Measurements from ENCODE around the gene AFAP1L1. TPM values are rescaled to one million over a fixed set of nuclear protein-coding genes. Genes with fewer than 3 reads are reported as not detected.

AFAP1L1 gene
- 7.8 to 9.5 TPM (median 9.1 TPM) in 5 replicates for total RNA-seq (2022; extraction: Qiagen RNA extraction; ENCODE audit: low read depth)

DNA sequence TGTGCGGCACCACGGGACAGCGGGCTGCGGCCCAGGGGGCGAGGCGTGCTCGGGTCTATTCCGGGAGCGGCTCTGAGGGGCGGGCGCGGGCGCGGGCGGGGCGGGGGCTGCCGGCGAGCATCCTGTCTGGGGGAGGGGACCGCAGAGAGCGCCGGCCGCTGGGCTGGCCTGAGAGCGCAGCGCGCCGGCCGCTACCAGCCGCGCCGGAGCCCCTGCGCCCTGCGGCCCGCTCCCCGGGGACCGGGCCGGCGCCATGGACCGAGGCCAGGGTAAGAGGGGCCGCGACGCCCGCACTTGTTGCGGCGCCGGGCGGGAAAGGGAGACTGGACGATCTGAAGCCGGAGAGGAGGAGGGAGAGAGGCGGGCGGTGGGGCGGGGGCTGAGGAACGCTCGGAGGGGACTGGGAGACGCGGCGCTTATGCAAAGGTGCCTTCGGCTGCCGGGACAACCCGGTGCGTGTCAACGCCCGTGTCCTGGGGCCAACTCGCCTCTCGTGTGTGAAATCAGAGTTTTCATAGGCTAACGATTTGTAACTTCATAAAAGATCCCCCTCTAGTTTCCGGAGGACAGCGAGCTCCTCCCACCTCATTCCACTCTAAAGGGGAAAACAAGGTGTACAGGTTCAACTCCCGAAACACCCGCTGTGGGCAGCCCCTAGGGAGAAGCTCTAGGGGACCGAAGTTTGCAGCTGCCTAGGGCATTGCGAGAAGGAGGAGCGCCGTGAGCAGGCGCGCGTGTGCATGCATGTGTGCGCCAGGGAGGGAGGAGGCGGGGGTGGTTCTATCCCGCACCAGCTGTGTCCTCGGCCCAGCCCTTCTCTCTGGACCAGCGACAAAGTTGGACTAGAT, at the start of gene AFAP1L1:
Gene AFAP1L1, plus strand, starts transcription at position 144 of the 848 bp plus-strand sequence. Its CDS starts 110 bp downstream, at position 254.

DNA sequence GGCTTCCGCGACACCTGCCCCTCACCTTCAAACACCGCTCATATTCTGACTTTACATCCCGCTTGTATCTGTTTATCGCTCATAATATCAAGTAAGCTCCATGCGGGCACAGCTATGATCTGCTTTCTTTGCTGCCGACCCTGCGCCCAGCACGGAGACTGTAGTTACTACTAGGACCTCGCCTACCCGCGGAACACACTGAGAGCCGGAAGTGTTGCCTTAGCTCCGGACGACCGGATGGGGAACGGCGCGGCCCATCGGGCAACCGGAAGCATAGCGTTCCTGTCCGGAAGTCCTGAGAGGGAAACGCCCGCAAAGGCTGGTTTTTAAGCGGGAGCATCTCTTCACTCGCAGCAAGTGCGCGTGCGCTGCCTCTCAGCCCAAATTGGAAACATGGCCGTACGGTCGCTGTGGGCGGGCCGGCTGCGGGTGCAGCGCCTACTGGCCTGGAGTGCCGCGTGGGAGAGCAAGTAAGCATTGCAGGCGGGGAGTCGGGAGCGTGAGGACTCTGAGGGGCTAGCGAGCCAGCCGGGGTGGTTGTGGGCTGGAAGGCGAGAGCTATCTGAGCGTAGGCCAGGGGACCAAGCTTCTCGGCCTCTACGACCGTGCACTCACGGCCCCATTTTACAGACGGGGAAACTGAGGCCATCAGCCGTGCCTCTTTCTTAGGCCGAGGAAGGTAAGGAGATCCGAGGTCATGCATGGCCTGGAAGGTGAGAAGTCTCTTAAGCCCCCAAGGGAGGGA, 73.7 kb downstream of the AFAP1L1 start, which contains the start of gene GRPEL2:
Gene GRPEL2, plus strand, starts transcription at position 353 of the 745 bp plus-strand sequence. Its CDS starts 41 bp downstream, at position 394.

DNA sequence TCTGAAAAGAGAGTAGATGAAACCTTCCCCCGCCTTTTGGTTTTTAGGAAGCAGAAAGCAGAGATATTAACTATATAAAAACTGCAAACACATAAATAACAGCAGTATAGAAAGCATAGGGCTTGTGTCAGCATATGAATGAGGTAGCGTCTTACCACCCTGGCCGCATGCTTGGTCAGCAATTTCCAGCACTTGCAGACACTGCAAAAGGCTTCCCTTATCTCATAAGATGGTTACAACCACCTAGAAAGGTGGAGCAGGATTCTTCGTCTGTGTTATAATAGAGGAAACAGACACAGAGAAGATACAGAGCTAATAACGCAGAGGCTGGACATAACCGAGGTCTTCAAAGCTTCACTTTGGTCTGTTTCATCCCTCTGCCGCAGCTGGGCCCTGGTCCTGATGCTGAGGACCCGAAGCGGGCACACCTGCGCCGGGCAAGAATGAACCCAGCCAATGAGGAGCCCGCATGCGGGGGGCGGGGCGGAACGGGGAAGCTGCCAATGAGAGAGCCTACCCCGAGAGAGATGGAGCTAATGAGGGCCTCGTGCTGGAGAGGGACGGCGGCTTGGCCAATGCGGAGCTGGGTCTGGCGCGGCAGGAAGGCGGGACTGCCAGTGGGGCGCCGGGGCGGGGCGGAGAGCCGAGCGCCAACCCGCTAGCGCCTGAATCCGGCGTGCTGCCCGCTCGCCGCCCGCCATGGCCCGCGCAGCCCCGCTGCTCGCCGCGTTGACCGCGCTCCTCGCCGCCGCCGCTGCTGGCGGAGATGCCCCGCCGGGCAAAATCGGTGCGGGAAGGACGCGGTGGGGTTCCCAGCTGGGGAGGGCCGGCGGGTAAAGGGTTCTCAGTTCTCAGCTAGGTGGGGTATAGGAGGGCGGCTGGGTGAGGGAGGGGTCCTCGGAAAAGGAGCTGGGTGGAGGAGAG, 86.0 kb downstream of the AFAP1L1 start, which contains the start of gene PCYOX1L:
Gene PCYOX1L, plus strand, starts transcription at position 677 of the 924 bp plus-strand sequence. Its CDS starts 23 bp downstream, at position 700.

DNA sequence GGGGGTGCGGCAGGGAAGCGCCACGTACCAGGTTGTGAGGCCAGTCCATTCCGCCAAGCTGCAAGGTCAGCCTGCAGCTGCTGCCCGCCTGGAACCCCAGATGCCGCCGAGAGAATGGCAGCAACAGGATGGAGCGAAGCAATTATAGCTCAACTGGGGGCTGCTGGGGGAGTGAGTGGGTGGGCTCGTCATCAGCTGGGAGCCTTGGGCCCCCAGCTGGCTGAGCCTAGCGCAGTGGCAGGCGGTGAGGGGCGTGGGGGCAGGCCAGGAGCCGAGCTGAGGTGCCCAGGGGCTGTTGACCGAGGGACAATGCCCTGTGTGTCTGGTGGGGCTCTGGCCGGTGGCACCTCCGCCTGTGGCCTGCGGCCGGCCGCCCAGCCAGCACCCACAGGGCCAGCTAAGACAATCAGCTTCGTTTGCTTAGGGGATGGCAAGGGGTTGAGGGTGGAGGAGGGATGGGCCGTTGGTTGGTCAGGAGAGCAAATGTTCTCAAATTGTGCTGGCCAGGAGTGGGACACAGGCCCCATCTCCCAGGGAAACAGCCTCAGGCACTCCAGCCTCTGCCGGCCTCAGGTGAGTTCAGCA, 107.6 kb downstream of the AFAP1L1 start, which contains the start of gene IL17B:
Gene IL17B, minus strand, starts transcription at position 116 of the 585 bp plus-strand sequence. Its CDS starts 67 bp downstream, at position 49.

Other genes starting within 250 kb of the AFAP1L1 start
- gene SH3TC2, start 208.8 kb upstream of the AFAP1L1 start, total RNA-seq (2022; extraction: Qiagen RNA extraction; ENCODE audit: low read depth): 0.38 to 0.73 TPM (median 0.62 TPM) in 5 replicates
- gene ABLIM3, start 130.4 kb upstream of the AFAP1L1 start, total RNA-seq (2022; extraction: Qiagen RNA extraction; ENCODE audit: low read depth): 10.7 to 13.6 TPM (median 11.1 TPM) in 5 replicates
- gene GRPEL2, start 73.6 kb downstream of the AFAP1L1 start, total RNA-seq (2022; extraction: Qiagen RNA extraction; ENCODE audit: low read depth): 7.4 to 8.8 TPM (median 7.8 TPM) in 5 replicates
- 2.1 to 2.9 TPM (median 2.7 TPM) in 5 replicates for gene PCYOX1L, start 86.2 kb downstream of the AFAP1L1 start, total RNA-seq (2022; extraction: Qiagen RNA extraction; ENCODE audit: low read depth)
- gene IL17B, start 107.4 kb downstream of the AFAP1L1 start, total RNA-seq (2022; extraction: Qiagen RNA extraction; ENCODE audit: low read depth): not detected in 5 replicates

Measured in A549 treated with GW870086 at 1 μM for 4 hours (cell line).